Stromal cell of bone marrow (primary cell): ENCODE measurements around the gene WDR1.

ENCODE experiments used
- DNase-seq: peaks from one replicate; pipeline ENCODE4 v3.0.0-alpha.2; 2012; ENCODE audit warnings: low read depth

The WDR1 gene

DNA sequence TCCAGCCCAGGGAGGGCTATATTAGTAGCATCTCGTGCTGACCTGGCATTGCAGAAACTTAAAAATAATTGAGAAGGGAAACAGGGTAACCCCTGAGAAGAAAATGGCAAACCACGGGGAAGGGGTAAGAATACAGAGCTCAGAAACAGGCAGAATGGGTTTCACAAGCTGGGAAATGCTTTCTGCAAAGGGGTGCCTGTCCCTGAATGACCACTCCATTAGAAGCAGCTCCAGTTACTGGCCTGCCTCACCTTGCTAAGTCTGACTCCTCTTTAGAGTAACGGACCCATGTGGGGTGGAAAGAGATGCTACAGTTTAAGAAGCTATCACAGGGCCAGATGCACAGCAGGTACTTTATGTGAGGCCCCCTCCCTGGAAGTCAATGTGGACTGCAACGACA lies 2.5 kb downstream of the WDR1 start:
- DNase-seq, result no peak

DNA sequence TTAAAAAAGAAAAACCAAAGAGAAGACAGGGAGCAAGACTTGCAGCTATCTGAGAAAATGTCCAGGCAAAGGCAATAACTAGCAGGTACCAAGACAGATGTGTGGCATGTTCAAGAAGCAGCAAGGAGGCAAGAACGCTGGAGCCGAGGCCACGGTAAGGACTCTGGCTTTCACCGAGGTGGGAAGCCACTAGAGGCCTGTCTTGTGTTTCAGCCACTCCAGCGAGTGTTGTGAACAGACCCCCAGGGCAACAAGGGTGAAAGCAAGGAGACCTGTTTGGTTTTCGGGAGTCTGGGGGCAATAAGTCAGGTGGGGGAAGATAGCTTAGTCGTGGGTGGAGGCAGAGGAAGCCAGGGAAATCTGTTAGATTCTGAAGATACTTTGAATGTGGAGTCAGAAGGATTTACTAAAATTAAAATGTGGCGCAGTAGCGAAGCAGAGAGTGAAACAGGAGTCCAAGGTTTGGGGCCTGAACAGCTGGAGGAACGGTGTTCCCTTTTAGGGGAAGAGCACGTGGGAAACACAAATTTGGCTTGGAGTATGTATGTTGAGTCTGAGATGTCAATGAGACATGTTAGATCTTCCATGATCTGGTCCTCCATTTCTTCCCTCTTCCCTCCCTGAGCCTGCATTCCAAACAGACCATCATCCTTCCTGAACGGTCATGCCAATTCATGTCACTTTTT lies 3.1 kb downstream of the WDR1 start:
- DNase-seq, result no peak

DNA sequence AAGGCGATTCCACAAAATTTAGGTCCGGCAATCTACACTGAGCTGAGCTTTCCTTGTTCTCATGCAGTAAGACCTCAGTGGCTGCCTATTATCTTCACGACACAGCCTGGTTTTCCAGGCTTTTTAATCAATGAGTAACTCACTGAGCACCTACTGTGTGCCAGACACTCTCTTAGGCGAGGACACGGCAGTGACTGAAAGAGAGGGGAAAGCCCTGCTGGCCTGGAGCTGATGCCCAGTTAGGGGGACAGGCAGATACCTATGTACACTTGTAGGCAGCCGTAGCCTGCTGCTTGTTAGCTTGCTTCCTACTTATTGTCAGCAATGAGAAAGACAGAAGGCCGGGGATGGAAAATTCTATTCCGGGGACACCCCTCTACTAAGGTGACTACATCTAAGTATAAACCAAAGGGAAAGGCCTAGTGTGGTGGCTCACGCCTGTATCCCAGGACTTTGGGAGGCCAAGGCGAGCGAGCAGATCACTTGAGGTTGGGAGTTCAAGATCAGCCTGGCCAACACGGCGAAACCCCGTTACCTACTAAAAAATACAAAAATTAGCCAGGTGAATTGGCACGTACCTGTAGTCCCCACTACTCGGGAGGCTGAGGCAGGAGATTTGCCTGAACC lies 3.8 kb downstream of the WDR1 start:
- DNase-seq, result no peak

DNA sequence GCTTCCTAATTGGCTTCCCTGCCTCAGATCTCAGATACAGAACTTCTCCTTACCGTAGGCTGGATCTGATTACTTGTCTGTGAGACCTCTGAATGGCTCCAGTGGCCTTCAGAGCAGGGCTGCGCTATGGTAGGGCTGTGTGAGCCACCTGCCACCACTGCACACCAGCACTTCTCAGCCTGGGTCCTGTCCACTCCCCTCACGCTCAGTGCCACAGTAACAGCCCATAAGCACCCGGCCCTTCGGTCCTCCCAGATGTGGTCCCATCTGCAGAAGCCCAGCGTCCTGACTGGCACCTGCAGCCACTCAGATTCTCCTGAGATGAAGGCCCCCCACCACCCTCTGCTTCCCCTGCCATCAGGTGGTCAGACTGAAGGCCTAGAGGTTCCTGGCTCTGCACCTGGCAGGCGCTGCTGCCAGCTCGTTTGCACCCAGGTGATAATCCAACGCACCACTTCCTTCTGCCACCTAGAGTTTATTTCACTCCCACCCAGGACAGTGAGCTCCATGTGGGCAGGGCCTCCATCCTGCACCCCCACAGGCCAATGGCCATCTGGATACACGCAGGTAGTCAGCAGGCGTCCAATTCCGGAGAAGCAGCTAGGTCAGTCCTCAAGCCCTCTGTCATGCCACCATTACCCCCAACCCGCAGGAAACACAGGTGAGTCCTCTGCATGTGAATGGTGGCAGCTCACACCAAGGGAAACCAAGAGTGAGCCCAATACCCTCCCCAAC lies 5.4 kb downstream of the WDR1 start:
- DNase-seq, result no peak

DNA sequence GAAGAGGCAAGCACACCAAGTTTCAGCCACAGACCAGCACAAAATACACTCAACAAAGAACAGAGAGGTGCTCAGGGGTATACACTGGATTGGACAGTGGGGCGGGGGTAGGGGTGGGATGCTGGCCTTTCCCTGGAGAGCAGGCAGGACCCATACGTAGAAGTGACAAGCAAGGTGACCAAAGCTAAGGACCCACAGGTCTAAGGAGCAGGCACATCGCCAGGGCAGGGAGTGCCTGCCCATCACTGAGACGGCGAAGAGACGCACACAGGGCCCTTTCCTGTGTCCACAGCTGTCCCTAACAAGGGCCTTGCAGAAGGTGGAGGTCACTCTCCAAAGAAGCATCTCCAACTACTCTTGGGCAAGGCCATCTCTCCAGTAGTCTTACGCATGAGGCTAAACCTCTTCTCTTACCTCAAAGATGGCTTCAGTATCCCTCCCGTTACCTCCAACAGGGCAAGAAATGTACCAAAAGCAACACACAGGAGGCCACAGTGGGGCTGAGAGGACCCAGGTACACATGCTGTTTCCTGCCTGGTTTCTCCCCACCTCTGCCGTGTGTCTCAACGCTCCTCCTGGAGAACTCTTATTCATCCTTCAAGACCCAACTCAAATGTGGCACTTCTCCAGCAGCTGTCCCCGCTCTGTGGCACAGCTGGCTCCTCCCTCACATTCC lies 6.5 kb downstream of the WDR1 start:
- no peak for DNase-seq

DNA sequence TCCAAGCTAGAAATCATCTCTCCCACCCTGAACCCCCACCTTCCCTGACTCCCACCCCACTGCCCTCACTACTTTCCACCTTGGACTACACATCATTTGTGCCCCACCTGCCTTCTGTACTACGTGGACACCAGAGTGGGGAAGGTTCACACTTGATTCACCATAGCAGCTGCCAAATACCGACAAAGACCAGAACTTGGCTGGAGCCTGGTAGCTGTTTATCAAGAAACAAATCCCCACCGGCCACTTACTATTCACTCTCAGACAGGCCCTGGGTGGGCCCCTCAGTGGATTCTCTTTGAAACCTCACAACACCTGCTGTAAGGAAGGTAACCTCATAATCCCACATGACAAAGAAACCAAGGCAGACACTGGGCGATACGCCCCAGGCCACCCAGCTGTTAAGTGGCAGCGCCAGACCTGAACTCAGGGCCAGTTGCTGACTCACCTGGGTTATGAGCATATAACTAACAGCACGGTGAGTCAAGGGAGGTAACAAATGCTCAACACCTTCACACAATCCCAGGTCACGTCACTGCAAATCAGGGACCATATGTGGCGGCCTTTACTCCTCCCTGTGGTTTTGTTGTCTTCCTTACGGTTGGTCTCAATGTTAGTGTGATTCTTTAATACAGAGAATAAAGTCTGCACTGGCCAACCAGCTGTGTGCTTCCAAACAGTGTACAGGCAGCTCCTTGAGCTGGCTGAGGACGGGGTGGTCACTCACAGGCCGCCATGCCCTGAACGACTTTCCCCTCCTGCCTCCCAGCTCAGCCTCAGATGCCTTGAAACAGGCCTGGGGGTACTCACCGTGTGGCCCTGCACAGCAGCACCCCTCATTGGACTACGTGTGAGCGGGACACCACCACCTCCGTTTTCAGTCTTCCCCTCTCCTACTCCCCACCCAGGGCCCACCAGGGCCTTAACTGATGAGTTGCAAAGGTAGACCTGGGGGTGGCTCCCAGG lies 7.5 kb downstream of the WDR1 start:
- no peak for DNase-seq

DNA sequence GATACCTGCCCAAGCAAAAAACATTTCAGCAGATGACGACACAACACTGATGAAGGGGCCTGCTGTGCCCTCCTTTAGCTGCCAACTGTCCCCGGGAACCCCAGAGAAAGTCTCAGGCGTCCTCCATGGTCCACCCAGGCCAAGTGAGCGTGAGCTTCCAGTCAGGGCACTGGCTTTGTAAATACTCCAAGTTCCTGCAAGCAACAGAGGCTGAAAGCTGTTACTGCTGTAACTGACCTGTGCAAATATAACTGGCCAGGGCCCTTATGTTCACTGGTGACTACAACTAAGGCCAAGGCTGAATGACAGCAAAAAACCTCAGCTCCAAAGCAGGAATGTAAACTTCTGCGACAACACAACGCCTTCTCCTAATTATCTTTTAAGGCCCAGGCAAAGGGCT lies 8.2 kb downstream of the WDR1 start:
- no peak for DNase-seq

DNA sequence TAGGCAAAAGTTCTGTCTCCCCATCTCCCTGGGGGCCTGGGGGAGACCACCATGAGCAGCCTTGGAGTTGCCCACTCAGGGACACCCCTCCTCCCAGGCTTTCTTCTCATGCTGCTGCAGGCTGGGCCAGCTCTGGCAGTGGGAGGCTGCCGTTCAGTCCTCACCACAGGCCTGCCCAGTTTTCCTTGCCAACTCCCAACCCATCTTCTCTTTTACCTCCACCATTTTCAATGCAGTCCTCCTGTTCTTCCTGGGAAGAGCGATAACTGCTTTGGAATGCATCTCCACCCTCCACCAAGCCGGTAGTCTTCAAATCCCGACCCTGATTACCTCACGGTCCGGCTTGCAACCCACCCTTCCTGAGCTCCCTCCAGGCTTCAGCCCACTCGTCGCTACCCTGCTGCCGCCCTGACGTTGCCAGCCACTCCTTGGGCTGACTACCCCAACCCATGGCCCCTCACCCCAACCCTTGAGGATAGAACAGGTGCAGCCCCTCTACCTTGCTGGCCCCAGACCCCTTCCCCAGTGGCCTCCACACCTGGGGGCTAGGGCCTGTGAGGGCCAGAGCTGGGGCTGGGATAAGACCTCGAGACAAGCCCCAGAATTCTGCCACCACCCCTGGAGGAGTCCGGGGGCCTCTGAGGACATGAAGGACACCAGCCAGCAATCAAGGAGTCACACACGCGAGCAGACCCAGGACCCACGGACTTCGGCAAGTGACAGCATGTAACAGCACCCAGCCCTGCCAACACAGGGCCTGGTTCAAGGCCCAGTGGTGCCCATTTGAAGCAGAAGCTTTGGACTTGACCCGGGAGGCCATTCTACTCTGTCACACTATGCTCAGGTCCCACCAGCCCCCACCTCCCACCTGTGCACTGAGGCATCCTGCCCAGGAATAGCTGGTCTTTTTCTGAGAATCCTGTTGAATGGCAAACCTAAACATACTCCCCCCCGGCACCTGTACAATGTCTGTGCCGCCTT lies 9.2 kb downstream of the WDR1 start:
- DNase-seq, result no peak

DNA sequence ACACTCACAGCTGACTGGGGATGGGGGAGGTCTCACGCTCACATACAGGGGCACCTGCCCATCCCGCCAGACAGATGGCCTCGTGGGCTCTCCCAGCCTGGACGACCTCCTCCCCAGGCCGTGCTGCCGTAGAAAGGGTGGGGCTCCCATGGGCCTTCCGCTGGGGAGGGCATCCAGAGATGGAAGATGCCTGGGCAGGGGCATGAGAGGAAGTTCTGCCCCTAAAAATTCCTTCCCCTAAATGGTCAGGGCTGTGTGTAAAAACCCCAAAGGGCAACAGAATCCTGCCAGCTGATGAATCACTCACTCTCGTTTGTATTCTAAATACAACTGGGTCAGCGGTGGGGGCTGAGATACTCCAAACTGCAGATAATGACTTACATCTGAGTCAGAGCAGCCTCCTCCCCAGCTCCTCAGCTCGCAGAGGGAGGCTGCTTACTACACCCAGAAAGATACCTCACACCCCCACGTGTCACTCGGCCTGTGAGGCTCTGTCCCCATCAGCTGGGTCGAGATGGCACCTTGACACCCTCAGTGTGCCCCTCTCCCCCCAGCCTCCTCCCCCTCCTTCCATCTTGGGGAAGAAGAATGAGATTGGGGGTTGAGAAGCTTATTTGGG lies 10.1 kb downstream of the WDR1 start:
- peak; percentile 97 for DNase-seq

DNA sequence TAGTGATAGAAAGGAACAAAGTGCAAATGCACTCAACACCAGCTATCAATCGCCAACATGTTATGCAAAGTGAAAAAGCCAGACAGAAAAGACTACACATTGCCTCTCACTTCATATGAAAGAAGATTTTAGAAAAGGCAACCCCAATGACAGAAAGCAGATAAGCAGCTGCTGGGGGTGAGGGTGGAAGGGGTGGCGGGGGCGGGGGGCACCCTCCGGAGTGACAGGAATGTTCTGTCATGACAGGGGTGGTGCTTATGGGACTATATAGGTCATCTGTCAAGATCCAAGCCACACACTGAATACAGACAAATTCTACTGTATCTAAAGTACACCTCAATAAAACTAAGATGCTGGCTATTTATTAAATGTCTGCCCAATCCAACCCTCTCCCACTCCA lies 10.7 kb downstream of the WDR1 start:
- no peak for DNase-seq

DNA sequence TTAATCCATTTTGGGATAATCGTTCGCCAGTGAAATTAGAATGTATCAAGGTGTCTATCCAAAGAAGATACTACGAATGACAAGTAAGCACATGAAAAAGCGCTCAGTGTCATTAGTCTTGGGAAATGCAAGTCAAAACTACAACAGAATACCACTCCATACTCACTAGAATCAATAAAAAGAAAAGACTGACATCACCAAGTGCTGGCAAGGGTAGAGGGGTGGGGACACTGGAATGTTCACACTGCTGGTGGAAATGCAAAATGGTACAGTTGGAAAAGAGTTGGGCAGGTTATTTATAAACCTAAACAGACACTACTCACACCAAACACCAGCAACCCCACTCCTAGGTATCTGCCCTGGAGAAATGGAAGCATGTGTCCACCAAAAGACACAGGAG lies 11.2 kb downstream of the WDR1 start:
- no peak for DNase-seq

DNA sequence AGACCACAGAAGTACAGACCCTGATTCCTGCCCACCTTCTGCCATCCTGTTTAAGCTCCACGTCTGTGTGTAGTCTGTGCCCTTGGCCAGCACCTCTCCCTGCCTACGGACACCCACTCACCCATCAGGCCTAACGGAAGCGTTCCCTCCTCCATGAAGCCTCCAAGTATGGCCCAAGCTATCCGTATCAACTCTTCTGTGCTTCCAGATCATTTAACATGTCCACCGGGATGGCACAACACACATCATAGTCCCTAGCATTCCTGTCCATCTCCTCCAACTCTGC lies 11.7 kb downstream of the WDR1 start:
- no peak for DNase-seq

DNA sequence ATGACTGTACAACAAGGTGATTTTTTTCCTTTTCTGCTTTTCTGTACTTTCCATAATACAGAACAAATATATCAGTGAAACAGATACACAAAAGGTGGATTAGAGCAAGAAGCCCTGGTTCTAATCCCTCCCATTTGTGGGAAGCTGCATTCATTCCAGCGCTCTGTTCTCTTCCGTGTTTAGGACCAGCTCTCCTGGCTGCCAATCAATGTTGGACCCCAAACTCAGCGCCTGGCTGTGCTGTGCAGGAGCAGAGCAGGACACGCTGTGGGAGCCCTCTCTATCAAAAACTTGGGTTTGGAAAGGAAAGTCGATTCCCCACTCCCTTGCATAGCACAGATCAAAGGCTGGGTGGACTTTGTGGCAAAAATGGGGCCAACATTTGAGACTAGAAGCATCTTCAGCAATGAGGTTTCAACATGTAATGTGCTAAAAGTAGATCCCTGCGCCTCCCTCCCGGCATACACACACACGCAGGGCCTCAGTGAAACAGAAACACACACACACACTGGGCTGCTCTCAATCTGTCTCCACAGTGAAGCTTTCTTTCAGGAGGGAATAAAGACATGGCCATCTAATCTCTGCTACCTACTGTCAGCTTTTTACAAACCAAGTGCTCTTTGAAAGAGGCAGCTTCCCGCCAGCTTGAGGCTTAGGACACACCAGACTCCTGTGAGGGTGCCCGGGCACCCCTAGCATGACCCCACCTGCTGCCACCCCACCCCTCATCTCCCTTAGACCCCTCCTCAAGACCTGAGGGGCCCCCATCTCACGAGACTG lies 12.2 kb downstream of the WDR1 start:
- no peak for DNase-seq

DNA sequence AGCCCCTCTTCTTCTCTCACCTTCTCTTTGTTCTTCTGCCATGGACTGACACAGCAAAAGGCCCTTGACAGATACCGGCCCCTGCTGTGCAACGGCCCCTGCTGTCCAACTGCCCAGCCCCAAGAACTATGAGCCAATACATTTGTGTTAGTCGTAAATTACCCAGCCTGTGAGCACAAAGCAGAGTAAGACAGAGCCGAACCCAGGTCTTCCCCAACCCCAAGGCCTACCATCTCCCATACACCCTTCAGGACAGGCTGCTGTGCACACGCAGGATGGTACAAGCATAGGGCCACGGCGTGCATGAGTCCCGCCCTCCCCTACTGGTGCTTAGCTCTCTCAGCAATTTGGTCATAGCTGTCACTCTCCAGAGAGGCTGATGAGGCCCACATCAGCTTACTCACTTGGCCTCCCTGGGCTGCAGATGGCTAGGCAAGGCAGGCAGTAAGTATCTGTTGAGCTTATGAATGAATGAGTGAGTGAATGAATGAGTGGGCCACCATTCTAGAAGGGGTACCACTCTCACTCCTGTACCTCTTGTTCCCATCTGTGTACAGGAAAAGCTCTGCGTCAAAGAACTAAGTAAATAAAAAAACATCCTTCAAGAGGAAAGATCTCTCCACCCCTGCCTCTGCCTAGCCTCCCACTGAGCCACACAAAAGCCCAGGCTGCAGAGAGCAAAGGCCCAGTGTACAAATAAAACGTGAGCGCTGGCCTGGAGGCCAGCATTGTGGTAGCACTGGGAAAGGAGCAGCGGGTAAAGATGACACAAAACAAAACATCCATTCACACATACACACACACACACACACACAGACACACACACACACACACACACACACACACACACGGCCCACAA lies 13.9 kb downstream of the WDR1 start:
- DNase-seq, result no peak

DNA sequence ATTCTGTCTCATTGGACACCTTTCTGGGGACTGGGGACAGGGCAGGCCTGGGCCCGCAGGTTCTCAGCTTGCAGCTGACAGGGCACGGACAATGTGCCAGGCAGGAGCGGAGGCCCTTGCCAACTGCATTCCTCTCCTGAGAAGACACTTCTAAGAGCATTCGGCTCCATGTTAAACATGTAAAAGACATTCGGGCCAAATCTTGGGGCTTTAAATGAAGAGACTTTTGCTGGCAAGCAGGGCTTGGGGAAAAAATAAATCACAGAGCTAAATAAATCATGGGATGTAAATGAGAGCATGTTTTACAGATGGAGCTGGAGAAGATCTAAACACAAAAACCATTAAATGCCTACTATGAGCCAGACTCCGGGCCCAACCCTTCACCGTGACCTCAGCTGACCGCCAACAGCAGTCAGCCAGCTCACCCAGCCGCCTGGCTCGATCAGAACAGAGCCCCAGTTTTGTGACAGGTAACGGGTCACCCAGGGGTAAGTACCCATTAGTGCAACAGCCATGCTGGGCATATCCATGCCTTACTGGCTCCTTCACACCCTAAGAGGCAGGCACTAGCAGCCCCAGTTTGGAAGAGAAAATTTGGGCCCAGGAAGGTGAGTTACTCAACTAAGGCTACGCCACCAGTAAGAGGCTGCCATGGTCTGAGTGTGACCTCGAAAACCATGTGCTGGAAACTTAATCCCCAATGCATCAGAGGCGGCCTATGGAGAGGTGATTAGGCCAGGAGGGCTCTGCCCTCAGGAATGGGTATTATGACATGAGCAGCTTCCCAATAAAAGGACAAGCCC lies 14.7 kb downstream of the WDR1 start:
- DNase-seq, result no peak

DNA sequence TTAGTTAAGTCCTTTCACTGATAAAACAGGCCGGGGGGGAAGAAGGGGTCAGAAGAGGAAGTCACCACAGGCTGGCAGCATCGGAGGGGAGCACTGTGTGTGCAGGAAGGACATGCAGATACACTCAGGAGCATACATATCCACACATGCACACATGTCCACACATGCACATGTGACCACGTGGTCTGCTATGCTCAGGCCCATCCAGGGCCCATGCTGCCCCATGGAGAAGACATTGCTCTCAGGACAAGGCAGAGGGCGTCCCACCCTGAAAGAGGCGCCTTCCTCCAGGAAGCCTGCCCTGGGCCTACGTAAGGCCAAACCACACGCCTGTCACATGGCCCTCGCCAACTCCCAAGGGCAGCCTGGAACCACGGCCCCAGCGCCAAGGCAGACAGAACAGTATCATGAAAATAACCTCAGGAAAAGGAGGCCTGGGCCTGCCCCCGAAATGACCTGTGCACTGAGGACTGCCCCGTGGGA lies 15.8 kb downstream of the WDR1 start:
- DNase-seq, result no peak

DNA sequence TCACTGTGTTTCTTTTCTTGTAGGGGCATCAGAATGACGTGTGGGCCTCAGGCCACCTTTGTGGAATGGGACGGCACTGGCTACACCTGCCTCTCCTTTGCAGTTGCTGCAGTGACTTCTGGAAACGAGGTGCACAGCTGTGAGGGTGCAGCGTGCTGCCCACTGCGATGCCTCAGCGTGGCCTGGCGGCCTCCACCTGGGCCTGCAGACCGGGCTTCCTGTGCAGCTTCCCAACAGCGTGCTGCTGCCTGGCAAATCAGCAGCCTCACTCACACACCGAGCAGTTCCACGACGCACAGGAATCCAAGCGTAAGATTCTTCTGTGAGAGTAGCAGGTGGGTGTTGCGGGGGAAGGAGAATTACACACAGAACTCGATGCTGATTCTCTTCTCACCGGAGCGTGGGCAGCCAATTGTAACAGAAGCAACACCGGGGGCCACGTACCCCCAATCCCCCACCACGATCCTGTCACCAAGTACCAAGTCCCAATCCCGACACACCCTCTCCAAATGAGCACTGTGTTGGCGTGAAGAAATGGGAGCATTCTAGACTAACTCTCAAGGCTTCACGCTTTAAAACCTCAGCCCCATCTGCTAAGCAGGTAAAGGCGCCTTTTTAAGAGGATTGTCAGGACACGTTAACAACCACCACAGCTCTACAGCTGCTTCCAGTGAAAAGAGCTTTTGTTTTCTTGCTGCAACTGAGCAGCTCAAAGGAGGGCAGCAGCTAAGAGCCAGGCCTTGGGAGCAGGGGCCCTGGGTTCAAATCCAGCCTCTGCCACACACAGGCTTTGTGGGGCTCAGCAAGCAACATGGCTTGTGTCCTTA lies 16.9 kb downstream of the WDR1 start:
- DNase-seq, result no peak
